ENCODE measurements around the gene PSG4.
"Not testable (repeated sequence)": the region's sequence is repeated elsewhere in the genome, so short reads cannot be mapped to it uniquely, and the experiment has no call there.

PSG4 gene

GRCh38 chr19:43197666-43198397, 7.6 kb downstream of the PSG4 start:
- DNase-seq = not testable (repeated sequence)

GRCh38 chr19:43194397-43194796, 11.0 kb downstream of the PSG4 start:
- not testable (repeated sequence) for DNase-seq

- DNase-seq = not testable (repeated sequence)
Observed at GRCh38 chr19:43192381-43193155, 12.9 kb downstream of the PSG4 start.

GRCh38 chr19:43188092-43188491, 17.3 kb downstream of the PSG4 start:
- not testable (repeated sequence) for DNase-seq

GRCh38 chr19:43186311-43186935, 19.0 kb downstream of the PSG4 start, which contains the start of gene PSG5:
PSG5 (minus strand) TSS chr19:43186536; CDS start chr19:43186405, 131 bp downstream.
- not testable (repeated sequence) for DNase-seq

- DNase-seq = not testable (repeated sequence)
Observed at GRCh38 chr19:43181869-43182771, 23.3 kb downstream of the PSG4 start.

- DNase-seq = not testable (repeated sequence)
Observed at GRCh38 chr19:43179569-43180147, 25.8 kb downstream of the PSG4 start.

GRCh38 chr19:43178577-43178976, 26.9 kb downstream of the PSG4 start:
- not testable (repeated sequence) for DNase-seq

- not testable (repeated sequence) for DNase-seq
Observed at GRCh38 chr19:43165906-43166305, 39.5 kb downstream of the PSG4 start.

- not testable (repeated sequence) for DNase-seq
Observed at GRCh38 chr19:43163135-43163534, 42.3 kb downstream of the PSG4 start.

GRCh38 chr19:43162261-43162660, 43.2 kb downstream of the PSG4 start:
- DNase-seq = not testable (repeated sequence)

- DNase-seq = no peak
Observed at GRCh38 chr19:43152214-43152613, 53.2 kb downstream of the PSG4 start.

GRCh38 chr19:43149788-43150187, 55.6 kb downstream of the PSG4 start:
- DNase-seq = not testable (repeated sequence)

GRCh38 chr19:43148233-43148632, 57.2 kb downstream of the PSG4 start:
- no peak for DNase-seq

Data from NCI-H2171 (cell line).